Measurements from ENCODE around the gene NAT14.
"Not testable (repeated sequence)": the region's sequence is repeated elsewhere in the genome, so short reads cannot be mapped to it uniquely, and the experiment has no call there.

The NAT14 gene

GRCh38 chr19:55484593-55485438 is at the start of gene NAT14:
Gene NAT14 (plus strand): TSS chr19:55485188. CDS start chr19:55485709, 521 bp downstream.
- DNase-seq, result peak; percentile 52

- no peak for DNase-seq
Observed at GRCh38 chr19:55436847-55437246, 48.1 kb upstream of the NAT14 start.

GRCh38 chr19:55437410-55437809 is 47.6 kb upstream of the NAT14 start:
- no peak for DNase-seq

- no peak for DNase-seq
Observed at GRCh38 chr19:55439052-55439451, 45.9 kb upstream of the NAT14 start.

- no peak for DNase-seq
Observed at GRCh38 chr19:55440411-55441105, 44.4 kb upstream of the NAT14 start.

GRCh38 chr19:55441319-55441691 is 43.7 kb upstream of the NAT14 start:
- no peak for DNase-seq

- DNase-seq, result no peak
Observed at GRCh38 chr19:55441692-55442321, 43.2 kb upstream of the NAT14 start.

GRCh38 chr19:55442372-55442961 is 42.5 kb upstream of the NAT14 start:
- DNase-seq, result peak; percentile 5

GRCh38 chr19:55443045-55443823 is 41.8 kb upstream of the NAT14 start, which contains the start of gene SHISA7:
Gene SHISA7 (minus strand): TSS chr19:55443300. CDS start chr19:55442863, 437 bp downstream.
- no peak for DNase-seq

- DNase-seq, result no peak
Observed at GRCh38 chr19:55443824-55444480, 41.0 kb upstream of the NAT14 start.

GRCh38 chr19:55444646-55445045 is 40.3 kb upstream of the NAT14 start:
- DNase-seq, result no peak

- no peak for DNase-seq
Observed at GRCh38 chr19:55446060-55446459, 38.9 kb upstream of the NAT14 start.

- no peak for DNase-seq
Observed at GRCh38 chr19:55447421-55448174, 37.4 kb upstream of the NAT14 start.

GRCh38 chr19:55448175-55448490 is 36.9 kb upstream of the NAT14 start:
- not testable (repeated sequence) for DNase-seq

GRCh38 chr19:55449469-55449868 is 35.5 kb upstream of the NAT14 start:
- no peak for DNase-seq

- no peak for DNase-seq
Observed at GRCh38 chr19:55451163-55451964, 33.6 kb upstream of the NAT14 start.

- DNase-seq, result no peak
Observed at GRCh38 chr19:55451965-55452748, 32.8 kb upstream of the NAT14 start.

- no peak for DNase-seq
Observed at GRCh38 chr19:55452749-55453346, 32.1 kb upstream of the NAT14 start.
